SH-SY5Y (cell line): ENCODE results near the gene JAKMIP1.

Experiments
- GATA2 ChIP-seq: IDR thresholded peaks from 2 replicates; pipeline ENCODE4 v1.6.1; 2011; ENCODE audit warnings: mild to moderate bottlenecking, low read depth, low read length
- GATA3 ChIP-seq: IDR thresholded peaks from 2 replicates; pipeline ENCODE4 v1.6.1; 2011; ENCODE audit warnings: low read depth, mild to moderate bottlenecking, low read length, moderate library complexity

GRCh38 chr4:6198278-6198677, 2.1 kb downstream of the JAKMIP1 start:
- TF ChIP-seq GATA2 (no peak), GATA3 (no peak)
